Measurements from ENCODE around the gene OSBPL1A. TPM values are rescaled to one million over a fixed set of nuclear protein-coding genes. Genes with fewer than 3 reads are reported as not detected.

The OSBPL1A gene
- total RNA-seq, 2 donors from 2014 or later = 20.7 to 33.0 TPM

GRCh38 chr18:24277516-24278195 is 120.0 kb downstream of the OSBPL1A start:
- TF ChIP-seq CTCF (IDR thresholded peaks at IDR 0.05) = no peak
- no peak overlapping the region for H3K9ac ChIP-seq (ENCODE audit: low read depth in 2 of 2, low read length in 2 of 2)
- H3K9me3 ChIP-seq = no peaks in the 10 kb centered on the region
- no peaks in the 10 kb centered on the region for H3K36me3 ChIP-seq
- no peak for DNase-seq
- intact Hi-C loops (cut with DNase I) = no loop called here
- H3K27me3 ChIP-seq = no peaks in the 10 kb centered on the region
- peaks cover 6% of the 10 kb centered on the region for H3K4me1 ChIP-seq
- H3K4me3 ChIP-seq = no peak overlapping the region
- no peak overlapping the region for H3K27ac ChIP-seq

- Histone ChIP-seq H3K36me3 (no peaks in the 10 kb centered on the region), H3K27me3 (no peaks in the 10 kb centered on the region), H3K27ac (no peak overlapping the region), H3K9me3 (no peaks in the 10 kb centered on the region), H3K4me1 (peaks cover 6% of the 10 kb centered on the region), H3K4me3 (no peak overlapping the region), H3K9ac (ENCODE audit: low read depth in 2 of 2, low read length in 2 of 2) (no peak overlapping the region)
- DNase-seq = no peak
- intact Hi-C loops (cut with DNase I) = no loop called here
- no peak for TF ChIP-seq CTCF (IDR thresholded peaks at IDR 0.05)
Measured at GRCh38 chr18:24276994-24277393, 120.6 kb downstream of the OSBPL1A start.

- DNase-seq = peak; percentile 25
- Histone ChIP-seq H3K36me3 (no peaks in the 10 kb centered on the region), H3K4me1 (peaks cover 6% of the 10 kb centered on the region), H3K9me3 (no peaks in the 10 kb centered on the region), H3K9ac (ENCODE audit: low read depth in 2 of 2, low read length in 2 of 2) (no peak overlapping the region), H3K4me3 (no peak overlapping the region), H3K27me3 (no peaks in the 10 kb centered on the region), H3K27ac (no peak overlapping the region)
- TF ChIP-seq CTCF (IDR thresholded peaks at IDR 0.05) = no peak
- intact Hi-C loops (cut with DNase I) = no loop called here
Measured at GRCh38 chr18:24274837-24275236, 122.8 kb downstream of the OSBPL1A start.

- Histone ChIP-seq H3K9me3 (no peaks in the 10 kb centered on the region), H3K9ac (ENCODE audit: low read depth in 2 of 2, low read length in 2 of 2) (peak overlapping the region in 1 of 2 donors; percentile 9), H3K27me3 (no peaks in the 10 kb centered on the region), H3K36me3 (no peaks in the 10 kb centered on the region), H3K4me3 (no peak overlapping the region), H3K27ac (peak overlapping the region; percentile 26), H3K4me1 (peaks cover 6% of the 10 kb centered on the region)
- intact Hi-C loops (cut with DNase I) = no loop called here
- peak; percentile 41 for DNase-seq
- TF ChIP-seq CTCF (IDR thresholded peaks at IDR 0.05) = no peak
Measured at GRCh38 chr18:24273596-24273995, 124.0 kb downstream of the OSBPL1A start.

- intact Hi-C loops (cut with DNase I) = no loop called here
- H3K27ac ChIP-seq = peak overlapping the region; percentile 79
- no peaks in the 10 kb centered on the region for H3K9me3 ChIP-seq
- peak overlapping the region; percentile 52 for H3K4me3 ChIP-seq
- no peak for TF ChIP-seq CTCF (IDR thresholded peaks at IDR 0.05)
- peak overlapping the region; percentile 72 to 77 for H3K9ac ChIP-seq (ENCODE audit: low read depth in 2 of 2, low read length in 2 of 2)
- no peaks in the 10 kb centered on the region for H3K36me3 ChIP-seq
- peaks cover 6% of the 10 kb centered on the region for H3K4me1 ChIP-seq
- no peaks in the 10 kb centered on the region for H3K27me3 ChIP-seq
- no peak for DNase-seq
Measured at GRCh38 chr18:24272229-24272525, 125.4 kb downstream of the OSBPL1A start.

All from colonic mucosa (tissue), 4 donors.